Lower leg skin (tissue), 4 donors: ENCODE results near the gene GABRG3. TPM values are rescaled to one million over a fixed set of nuclear protein-coding genes. Genes with fewer than 3 reads are reported as not detected.

Experiments used
- DNase-seq, 2 donors: peaks; one replicate each; pipeline ENCODE4 v3.0.0-alpha.2; 2019; ENCODE audit warnings: low spot score in 2 of 2
- H3K4me3 ChIP-seq: fragments of 200-600 bp; sonication (generic); 2 replicates; pipeline ENCODE4 v1.5.1; 2017; ENCODE audit warnings: mild to moderate bottlenecking, low read depth; ENCODE audit not compliant: poor library complexity, severe bottlenecking
- CTCF ChIP-seq, 3 donors: fragments of 450-650 bp; IDR thresholded peaks; one replicate each; pipeline ENCODE4 v1.5.1; 2016; ENCODE audit warnings: antibody characterized with exemption in 3 of 3, mild to moderate bottlenecking in 3 of 3, moderate library complexity in 2 of 3
- POLR2A ChIP-seq, 2 donors: fragments of 450-650 bp; IDR thresholded peaks; one replicate each; pipeline ENCODE4 v1.6.1; 2016 to 2017; ENCODE audit warnings: antibody characterized with exemption in 2 of 2, mild to moderate bottlenecking in 1 of 2, moderate library complexity in 1 of 2
- WGBS, 2 donors: methylation state at CpG; one replicate each; pipeline ENCODE4 v1.1.5; 2018; 5-methylcytosine and 5-hydroxymethylcytosine counted together
- intact Hi-C: fragments of 100-400 bp; cut with DNase I; formaldehyde crosslinking; loops from one replicate; pipeline ENCODE4 v1.15.0; 2023; ENCODE audit warnings: low total_unique reads
- total RNA-seq, 4 donors: library from RNA; depleted of rRNA; stranded (reverse); fragments of >200 nt; gene quantifications; one replicate each; pipeline ENCODE4 v1.1.0, GENCODE V29; 2016

Gene GABRG3
- total RNA-seq, 4 donors from 2014 or later: 0.12 to 0.49 (median 0.25) TPM

- no peak for TF ChIP-seq CTCF (IDR thresholded peaks at IDR 0.05)
- TF ChIP-seq POLR2A (IDR thresholded peaks at IDR 0.05): no peak
These were observed 239.2 kb downstream of the GABRG3 start for GRCh38 chr15:27210176-27210575.

GRCh38 chr15:27214032-27214431, 243.1 kb downstream of the GABRG3 start:
- intact Hi-C loops: no loop called here
- TF ChIP-seq POLR2A (IDR thresholded peaks at IDR 0.05): no peak
- TF ChIP-seq CTCF (IDR thresholded peaks at IDR 0.05): no peak
- WGBS, 2 donors: 82 to 84% methylated on average over 8 of the region's 8 CpGs
- no peak overlapping the region for H3K4me3 ChIP-seq
- DNase-seq: no peak

More at GRCh38 chr15:27210176-27210575, 239.2 kb downstream of the GABRG3 start:
- DNase-seq: no peak
- no peak overlapping the region for H3K4me3 ChIP-seq
- intact Hi-C loops: no loop called here
- 69 to 72% methylated on average over 10 of the region's 10 CpGs for WGBS, 2 donors

- no peak for DNase-seq
- intact Hi-C loops: no loop called here
- no peak overlapping the region for H3K4me3 ChIP-seq
- WGBS, 2 donors: 67 to 74% methylated on average over 3 of the region's 3 CpGs
- TF ChIP-seq POLR2A (IDR thresholded peaks at IDR 0.05) (no peak), CTCF (IDR thresholded peaks at IDR 0.05) (no peak)
These were observed 244.0 kb downstream of the GABRG3 start for GRCh38 chr15:27214961-27215360.

- no peak for DNase-seq
- no peak for TF ChIP-seq CTCF (IDR thresholded peaks at IDR 0.05)
- no peak for TF ChIP-seq POLR2A (IDR thresholded peaks at IDR 0.05)
- no peak overlapping the region for H3K4me3 ChIP-seq
- intact Hi-C loops: no loop called here
- WGBS, 2 donors: 72 to 74% methylated on average over 8 of the region's 8 CpGs
These were observed 247.4 kb downstream of the GABRG3 start for GRCh38 chr15:27218426-27218825.

- TF ChIP-seq POLR2A (IDR thresholded peaks at IDR 0.05) (no peak), CTCF (IDR thresholded peaks at IDR 0.05) (no peak)
- intact Hi-C loops: no loop called here
- no peak overlapping the region for H3K4me3 ChIP-seq
- DNase-seq: no peak
- WGBS, 2 donors: 66 to 68% methylated on average over 5 of the region's 5 CpGs
These were observed 248.7 kb downstream of the GABRG3 start for GRCh38 chr15:27219636-27220035.

- intact Hi-C loops: no loop called here
- no peak for DNase-seq
- TF ChIP-seq POLR2A (IDR thresholded peaks at IDR 0.05): no peak
- TF ChIP-seq CTCF (IDR thresholded peaks at IDR 0.05): no peak
- 83 to 86% methylated on average over 4 of the region's 4 CpGs for WGBS, 2 donors
- H3K4me3 ChIP-seq: no peak overlapping the region
These were observed 249.2 kb downstream of the GABRG3 start for GRCh38 chr15:27220199-27220598.
